Pons (tissue), 1 donor: ENCODE data around the gene SLCO2B1.

ENCODE experiments used
- DNase-seq: peaks from one replicate; pipeline ENCODE4 v3.0.0-alpha.2; 2016; ENCODE audit warnings: low spot score

The SLCO2B1 gene

DNA sequence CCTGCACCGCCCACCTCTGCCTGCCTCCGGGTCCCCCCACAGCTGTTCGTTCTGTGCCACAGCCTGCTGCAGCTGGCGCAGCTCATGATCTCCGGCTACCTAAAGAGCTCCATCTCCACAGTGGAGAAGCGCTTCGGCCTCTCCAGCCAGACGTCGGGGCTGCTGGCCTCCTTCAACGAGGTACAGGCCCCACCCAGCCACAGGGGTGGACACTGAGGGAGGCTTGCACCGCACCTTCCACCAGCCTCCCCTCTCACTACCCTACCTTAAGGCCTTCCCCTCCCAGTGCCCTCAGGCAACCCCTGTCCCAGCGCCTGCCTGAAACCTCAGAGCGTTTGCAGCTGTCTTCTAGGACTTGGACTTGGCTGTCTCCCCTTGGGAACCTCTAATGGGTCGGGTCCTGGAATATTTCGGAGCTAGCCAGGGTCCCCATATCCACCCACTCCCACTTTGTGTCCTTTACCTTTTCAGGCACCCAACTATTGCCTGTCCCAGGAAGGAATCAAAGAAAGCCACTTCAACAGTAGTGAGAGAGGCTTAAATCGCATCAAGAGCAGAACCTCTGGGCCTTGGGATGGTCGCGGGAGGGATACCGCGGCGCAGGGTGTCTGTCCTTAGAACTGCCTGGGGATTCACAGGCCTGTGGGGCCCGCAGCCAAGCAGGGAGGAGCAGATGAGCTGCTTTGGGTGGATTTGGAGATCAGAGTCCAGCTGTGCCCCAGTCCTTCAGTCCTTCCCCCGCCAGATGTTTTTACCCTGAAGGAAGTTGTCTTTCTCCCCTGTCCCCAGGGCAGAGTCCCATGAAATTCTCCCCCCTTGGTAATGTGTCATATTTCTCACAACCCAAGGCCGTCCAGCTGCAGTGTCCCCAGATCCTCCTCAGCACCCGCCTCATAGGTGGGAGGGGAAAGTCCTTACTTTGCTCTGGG, 13.3 kb downstream of the SLCO2B1 start:
- DNase-seq = no peak

DNA sequence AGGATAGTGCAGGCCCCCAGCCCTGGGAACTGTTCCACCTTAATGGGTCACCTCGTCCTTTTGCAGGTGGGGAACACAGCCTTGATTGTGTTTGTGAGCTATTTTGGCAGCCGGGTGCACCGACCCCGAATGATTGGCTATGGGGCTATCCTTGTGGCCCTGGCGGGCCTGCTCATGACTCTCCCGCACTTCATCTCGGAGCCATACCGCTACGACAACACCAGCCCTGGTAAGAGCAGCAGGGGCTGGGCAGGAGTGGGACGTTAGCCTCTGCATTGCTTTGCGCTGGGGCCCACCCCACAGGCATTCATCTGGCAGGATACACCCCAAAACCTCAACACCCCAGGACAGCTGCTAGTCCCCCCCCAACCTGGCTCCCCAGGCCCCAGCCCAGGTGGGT, 14.8 kb downstream of the SLCO2B1 start:
- DNase-seq = no peak

DNA sequence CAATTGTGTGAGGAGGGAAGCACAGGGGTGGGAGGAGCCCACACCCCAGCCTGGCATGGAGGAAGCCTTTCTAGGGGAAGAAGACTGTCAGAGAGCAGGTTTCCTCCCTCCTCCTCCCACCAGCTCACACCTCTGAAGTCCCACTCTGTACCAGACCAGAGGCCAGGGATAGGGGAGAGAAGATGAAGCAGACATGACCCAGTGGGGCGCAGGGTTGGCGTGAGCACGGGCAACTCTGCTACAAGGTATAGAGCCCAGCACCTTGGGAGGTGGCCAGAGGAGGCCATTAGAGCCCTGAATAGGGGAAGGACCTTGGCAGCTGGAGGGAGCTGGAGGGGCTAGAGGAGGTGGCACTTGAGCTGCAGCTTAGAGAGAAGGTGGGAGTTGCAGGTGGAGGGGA, 15.9 kb downstream of the SLCO2B1 start:
- DNase-seq = no peak

DNA sequence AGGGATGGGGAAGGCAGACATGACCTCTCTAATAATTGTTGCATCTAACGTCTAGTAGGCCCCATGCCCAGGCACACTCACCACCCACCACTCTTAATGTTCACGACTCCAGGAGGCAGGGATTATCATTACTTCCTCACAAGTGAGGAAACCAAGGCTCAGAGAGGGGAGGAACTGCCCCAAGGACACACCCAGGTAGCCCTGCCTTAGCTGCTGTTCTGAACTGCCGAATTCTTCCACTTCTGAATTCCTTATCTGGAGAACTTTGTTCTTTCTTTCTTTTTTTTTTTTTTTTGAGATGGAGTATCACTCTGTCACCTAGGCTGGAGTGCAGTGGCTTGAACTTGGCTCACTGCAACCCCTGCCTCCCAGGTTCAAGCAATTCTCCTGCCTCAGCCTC, 16.7 kb downstream of the SLCO2B1 start:
- no peak for DNase-seq

DNA sequence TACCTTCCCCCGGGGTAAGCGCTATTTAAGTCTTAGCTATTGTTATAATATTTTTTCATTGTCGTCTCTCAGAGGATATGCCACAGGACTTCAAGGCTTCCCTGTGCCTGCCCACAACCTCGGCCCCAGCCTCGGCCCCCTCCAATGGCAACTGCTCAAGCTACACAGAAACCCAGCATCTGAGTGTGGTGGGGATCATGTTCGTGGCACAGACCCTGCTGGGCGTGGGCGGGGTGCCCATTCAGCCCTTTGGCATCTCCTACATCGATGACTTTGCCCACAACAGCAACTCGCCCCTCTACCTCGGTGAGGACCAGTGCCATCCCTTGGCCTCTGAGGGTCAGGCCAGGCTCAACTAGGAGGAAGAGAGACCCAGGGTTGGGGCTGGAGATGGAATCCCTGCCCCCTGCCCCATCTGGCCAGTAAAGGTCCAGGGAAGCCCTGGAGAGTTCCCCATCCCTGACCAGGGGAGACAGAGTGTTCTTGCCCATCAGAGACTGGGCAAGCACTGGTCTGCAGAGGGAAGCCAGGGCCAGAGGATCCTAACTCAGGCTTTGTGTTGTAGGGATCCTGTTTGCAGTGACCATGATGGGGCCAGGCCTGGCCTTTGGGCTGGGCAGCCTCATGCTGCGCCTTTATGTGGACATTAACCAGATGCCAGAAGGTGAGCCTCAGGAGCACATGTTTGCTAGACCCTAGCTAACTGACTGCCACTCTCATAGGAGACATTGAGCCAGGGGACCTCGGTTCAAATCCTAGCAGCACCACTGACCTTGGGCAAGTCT, 18.4 kb downstream of the SLCO2B1 start:
- no peak for DNase-seq

DNA sequence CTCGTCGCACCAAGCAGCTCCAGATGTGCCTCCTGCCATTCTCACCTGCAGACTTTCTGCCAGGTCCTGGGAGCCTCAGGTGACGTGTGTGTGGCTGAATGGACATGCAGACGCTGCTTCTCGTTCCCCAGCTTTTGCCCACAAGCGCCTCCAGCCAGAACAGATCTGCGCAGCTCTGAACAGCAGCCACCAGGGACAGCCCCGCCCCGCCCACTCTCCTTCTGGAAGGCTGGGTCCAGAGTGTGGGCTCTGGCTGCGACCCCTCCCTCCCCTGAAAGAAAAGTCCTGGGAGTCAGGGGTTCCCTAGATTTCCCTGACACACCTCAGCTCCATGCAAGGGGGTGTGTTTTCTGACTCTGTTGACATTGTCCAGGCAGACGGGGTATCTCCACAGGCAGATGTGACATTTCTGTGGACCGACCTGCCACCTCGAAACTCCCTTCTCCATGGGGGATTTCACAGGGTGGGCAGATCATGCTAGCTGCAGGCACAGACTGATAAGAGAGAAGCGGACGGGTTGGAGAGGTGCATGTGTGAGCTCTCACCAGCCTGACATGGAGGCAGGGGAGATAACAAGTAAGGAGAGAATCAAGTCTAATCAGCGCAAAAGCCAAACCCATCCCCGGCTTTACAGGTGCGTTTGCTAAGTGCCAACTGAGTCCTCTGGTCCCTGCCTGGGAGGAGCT, 19.8 kb downstream of the SLCO2B1 start:
- no peak for DNase-seq

DNA sequence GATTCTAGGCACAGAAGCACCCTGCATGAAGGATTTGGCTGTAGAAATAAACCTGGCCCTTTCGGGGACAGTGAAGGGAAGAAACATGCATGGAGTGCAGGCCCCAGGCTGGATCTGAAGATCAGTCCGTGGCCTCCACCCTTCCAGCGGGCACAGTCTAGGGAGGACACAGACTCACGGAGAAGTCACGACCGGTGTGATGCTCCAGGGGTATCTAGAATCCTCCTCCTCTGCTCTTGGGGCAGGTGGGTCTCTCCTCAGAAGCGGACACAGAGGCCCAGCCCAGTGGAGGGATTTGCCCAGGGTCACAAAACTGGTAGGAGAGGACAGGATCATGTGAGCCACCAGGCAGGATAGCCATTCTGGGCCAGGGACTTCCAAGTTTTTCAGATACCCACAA, 22.4 kb downstream of the SLCO2B1 start:
- no peak for DNase-seq

DNA sequence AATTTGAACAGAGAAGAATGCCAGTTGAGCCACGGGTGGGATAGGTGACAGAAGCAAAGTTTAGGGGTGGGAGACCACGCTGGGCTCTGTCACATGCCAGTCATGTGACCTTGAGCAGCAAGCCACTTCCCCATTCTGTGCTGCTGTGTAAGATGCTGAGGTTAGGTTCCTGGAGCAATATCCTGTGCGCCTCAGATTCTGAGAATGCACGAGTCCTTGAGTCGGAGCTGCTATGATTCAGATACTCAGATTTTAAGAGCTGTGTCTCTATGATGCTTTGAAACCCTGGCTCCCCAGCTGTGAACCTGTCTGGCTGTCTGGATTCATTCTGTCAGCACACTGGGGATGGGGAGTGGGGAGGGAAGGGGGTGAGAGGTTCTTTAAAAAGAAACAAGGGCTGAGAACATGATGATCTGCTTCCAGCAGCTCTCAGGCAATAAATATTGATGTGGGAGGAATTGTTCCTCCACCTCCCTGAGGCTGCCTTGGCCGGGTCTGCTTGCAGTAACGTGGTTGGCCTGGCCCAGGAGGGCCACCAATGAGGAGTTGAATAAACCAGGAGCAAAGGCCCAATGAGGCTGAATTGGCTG, 24.0 kb downstream of the SLCO2B1 start:
- peak; percentile 71 for DNase-seq

DNA sequence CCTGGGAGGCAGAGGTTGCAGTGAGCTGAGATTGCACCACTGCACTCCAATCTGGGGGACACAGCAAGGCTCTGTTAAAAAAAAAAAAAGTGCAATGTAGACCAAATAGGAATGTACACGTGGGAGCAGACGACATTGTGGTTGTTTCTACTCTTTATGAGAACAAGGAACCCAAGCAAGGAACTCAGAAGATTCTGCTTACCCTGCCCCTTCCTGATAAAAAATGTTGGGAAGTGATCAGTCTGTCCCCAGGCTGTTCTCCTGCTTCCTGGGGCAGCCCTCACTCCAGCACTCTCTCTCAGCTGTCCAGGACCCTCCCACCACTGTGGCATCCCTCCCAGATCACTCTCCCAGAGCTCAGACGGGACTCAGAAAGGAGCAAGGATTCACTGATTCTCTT, 31.8 kb downstream of the SLCO2B1 start:
- DNase-seq = peak; percentile 42

DNA sequence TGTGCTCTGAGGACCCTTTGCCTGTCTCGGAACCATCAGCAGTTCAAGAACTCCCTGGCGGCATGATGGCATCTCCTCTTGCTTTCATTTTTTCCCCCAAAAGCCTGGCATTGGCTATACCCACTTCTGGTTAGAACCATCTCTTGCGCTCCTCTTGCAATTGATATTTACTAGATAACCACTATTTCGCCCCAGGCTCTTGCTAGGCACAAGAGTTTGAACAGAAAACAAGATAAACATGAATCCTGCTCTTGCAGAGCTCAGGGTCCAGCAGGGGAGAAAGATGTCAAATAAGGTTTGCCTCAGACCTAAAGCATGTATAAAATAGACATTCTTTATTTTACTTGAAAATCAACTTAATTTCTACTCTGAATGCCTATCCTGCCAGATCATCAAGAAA, 33.1 kb downstream of the SLCO2B1 start:
- no peak for DNase-seq

DNA sequence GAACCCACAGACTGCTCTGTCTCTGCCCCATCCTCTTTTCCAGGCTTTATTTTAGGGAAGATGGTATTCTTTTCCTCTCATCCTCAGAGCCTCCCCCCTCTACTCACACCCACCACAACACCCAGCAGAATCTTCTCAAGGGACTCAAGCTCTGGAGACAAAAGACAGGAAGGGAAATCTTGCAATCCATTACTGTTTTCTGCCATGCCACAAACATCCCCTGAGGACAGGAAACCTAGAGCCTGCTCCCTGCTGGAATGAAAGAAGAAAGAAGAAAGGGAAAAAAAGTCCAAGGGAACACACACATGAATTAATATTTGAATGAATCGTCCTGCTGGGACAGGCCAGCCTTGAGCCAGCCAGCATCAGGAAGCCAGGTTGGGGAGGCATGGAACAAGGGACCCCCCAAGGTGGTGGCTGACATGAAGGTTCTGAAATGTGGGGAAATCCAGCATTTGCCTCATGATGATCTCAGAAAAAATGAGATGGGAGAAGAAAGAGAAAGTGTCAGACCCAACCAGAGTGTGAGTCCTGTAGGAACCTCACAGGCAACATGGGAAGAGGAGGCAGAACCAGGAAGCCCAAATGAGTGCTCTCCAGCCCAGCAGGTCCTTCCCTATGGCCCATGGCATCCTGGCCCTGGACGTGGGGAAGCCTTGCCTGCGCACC, 34.0 kb downstream of the SLCO2B1 start:
- no peak for DNase-seq

DNA sequence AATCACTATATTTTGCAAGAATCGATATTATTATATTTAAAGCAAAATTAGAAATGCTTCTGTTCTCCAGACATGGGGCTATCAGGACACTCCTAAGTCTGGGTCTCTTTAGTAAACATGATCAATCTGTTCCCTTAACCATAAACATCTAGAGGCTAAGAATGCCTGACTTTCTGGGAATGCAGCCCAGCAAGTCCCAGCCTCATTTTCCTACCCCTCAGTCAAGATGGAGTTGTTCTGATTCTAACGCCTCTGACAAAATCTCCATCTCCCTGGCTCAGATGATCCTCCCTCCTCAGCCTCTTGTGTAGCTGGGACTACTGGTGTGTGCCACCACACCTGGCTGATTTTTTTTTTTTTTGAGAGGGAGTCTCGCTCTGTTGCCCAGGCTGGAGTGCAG, 35.0 kb downstream of the SLCO2B1 start:
- no peak for DNase-seq

DNA sequence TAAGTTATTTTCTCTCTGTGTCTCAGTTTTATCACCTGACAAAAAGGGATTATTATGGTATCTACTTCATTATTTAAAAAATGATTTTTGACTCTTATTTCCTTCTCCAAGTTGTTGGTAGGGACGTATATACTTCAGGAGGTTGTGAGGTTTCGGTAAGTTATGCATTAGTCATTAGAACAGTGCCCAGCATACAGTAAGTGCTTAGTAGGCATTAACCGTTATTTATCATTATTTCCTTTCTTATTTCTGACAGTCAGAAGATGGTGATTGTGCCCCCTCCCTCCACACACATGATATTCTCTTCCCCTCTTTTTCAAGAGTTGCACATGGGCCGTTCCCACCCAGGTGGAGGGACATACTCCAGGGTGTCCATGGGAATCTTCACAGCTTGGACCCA, 36.1 kb downstream of the SLCO2B1 start:
- no peak for DNase-seq

DNA sequence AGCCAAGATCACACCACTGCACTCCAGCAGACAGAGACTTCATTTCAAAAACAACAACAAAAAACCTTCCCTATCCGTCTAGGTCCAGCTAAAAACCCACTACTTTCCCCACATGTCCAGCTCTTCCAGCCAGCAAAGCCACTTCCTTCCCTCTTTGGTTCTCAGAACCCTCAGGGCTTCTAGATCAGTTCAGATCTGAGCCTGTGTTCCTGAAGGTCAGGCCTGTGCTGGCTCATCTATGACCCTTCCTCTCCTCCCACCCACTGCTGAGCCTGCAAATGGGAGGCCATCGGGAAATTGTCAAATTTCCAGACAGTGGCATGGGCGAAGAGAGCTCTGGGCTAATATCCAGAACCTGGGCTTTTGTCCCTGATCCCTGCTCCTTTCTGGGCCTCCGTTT, 37.8 kb downstream of the SLCO2B1 start:
- peak; percentile 58 for DNase-seq

DNA sequence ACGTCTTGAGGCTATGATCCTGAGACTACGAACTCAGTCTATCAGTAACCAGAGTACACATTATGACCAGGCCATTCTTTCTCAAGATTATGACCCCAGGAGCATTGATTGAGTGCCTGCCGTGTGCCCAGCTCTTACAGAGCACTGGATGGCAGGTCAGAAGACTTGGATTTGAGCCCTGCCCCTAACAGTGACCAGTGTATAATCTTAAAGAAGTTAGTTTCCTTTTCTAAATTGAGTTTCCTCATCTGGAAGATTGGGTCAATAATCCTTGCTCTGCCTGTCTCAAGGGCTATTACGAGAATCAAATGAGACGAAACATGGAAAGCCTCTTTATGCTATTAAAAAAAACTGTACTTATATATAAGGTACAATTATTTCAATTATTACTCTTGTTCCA, 38.2 kb downstream of the SLCO2B1 start:
- DNase-seq = no peak

DNA sequence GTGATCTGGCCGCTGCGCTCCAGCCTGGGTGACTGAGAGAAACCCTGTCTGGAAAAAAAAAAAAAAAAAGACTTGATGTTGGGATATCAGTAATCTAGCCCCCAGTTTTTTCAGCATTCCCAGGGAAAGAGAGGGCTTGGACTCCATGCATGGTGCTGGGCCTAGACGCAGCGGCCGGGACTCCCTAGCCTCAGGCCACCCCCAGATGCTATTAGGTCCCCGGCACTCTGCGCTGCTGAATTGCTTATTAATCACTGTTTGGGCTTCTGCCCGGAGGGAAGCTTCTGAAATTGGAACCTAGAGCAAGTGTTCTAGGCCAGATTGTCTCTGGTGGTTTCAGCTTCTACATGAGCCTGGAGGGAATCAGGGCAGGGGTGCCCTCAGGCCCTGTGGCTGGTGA, 39.0 kb downstream of the SLCO2B1 start:
- DNase-seq = no peak

DNA sequence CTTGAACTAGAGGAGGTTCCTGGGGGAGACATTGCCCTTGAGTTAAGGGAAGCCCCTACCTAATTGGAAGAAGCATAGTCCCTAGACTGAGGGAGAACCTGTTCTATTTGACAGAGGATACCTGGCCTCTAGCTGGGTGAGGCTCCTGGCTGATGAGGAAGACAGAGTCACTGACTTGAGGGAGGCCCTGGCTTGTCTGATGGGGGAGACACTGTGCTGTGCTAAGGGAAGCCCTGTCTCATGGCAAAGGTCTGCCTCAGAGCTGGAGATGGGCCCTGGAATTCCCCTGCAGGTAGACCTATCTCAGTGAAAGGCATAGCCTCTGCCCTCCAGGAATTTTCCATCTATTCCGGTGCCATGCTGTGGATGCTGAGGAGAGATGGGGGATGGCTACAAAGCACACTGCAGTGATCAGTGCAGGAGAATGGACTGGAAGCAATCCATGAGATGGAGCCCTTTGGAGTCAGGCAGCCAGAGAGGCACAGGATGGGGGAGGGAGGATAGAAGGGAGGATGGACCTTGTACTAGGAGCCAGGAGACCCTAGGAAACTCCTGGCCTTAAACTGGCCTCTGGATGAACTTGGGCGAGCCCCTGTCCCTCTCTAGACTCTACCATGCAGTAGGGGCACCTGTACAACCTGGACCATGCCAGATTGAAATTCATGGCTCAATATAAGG, 39.9 kb downstream of the SLCO2B1 start:
- DNase-seq = no peak

DNA sequence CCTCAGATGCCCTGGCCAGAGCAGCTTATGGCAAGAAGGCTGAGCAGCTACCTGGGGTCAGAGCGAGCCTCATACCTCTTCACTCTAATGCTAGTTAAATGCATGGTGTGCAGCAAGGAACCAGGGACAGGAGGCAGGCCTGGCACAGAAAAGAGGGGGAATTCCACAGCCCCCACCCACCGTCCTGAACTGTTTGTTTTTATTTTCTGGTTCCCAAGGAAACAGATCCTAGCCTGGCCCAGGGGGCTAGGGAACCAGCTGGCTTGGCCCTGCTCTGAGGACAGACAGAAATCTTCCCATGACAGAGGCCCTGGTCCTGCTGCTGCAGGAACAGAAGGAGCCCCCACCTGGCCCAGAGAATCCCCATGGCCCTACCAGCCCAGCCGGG, 40.4 kb downstream of the SLCO2B1 start:
- DNase-seq = no peak

DNA sequence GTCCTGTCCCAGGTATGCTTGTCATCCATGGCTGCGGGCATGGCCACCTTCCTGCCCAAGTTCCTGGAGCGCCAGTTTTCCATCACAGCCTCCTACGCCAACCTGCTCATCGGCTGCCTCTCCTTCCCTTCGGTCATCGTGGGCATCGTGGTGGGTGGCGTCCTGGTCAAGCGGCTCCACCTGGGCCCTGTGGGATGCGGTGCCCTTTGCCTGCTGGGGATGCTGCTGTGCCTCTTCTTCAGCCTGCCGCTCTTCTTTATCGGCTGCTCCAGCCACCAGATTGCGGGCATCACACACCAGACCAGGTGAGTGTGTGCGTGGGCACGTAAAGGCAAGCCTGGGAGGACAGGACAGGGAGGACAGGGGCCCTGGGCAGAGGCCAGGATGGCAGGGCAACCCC, 42.4 kb downstream of the SLCO2B1 start:
- no peak for DNase-seq

DNA sequence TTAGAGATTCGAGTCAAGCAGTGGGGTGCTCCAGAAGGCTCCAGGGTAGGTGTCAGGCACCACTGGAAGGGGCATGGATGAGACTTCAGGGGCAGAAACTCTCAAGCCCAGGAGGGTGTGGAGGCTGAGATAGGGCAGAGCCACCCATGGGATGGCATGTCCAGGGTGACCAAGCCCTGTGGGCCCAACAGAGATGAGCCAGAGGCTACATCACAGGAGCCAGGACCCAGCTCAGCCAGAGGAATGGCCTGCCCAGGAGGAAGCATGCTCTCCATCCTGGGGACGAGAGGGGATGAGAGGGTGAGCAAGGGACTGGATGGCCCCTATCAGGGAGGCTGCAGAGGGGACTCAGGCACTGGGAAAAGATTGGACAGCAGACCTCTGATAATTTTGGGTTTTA, 42.8 kb downstream of the SLCO2B1 start:
- no peak for DNase-seq

DNA sequence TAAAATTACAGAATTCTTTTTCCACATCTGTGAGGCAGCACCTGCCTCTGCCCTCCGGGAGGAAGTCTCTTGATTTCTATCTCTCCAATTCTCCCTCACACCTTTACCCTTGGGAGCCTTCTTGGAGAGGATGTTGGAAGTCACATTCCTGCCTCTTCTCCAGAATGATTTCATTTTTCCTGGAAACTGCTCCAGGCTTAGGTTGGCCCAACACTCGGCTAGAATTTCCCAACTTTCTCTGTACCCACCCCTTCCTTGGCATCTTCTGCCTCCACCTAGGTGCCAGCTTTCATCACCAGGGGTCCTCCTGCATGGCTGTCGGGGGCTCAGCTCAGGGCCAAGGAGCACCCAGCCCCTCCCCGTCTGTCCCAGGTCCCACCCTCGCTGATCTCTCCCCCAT, 43.2 kb downstream of the SLCO2B1 start:
- no peak for DNase-seq
